Type B pancreatic cell (in vitro differentiated cells): ENCODE results near the gene SGIP1. TPM values are rescaled to one million over a fixed set of nuclear protein-coding genes. Genes with fewer than 3 reads are reported as not detected.

Experiments used
- DNase-seq: peaks from one replicate; pipeline ENCODE4 v3.0.0; 2021; ENCODE audit warnings: mixed read lengths; ENCODE audit not compliant: unreplicated experiment; ENCODE audit errors: extremely low spot score
- H3K27ac Mint-ChIP-seq: 2 replicates; pipeline ENCODE4 v1.8.0; 2021; ENCODE audit warnings: mild to moderate bottlenecking, mixed read lengths
- H3K27me3 Mint-ChIP-seq: 2 replicates; pipeline ENCODE4 v1.8.0; 2021; ENCODE audit warnings: mixed read lengths
- H3K36me3 Mint-ChIP-seq: 2 replicates; pipeline ENCODE4 v1.8.0; 2021; ENCODE audit warnings: mixed read lengths
- H3K4me1 Mint-ChIP-seq: one replicate; pipeline ENCODE4 v1.8.0; 2021; ENCODE audit warnings: mixed read lengths; ENCODE audit not compliant: unreplicated experiment
- H3K4me3 Mint-ChIP-seq: 2 replicates; pipeline ENCODE4 v1.8.0; 2021; ENCODE audit warnings: mild to moderate bottlenecking, mixed read lengths
- H3K9me3 Mint-ChIP-seq: 2 replicates; pipeline ENCODE4 v1.8.0; 2021; ENCODE audit warnings: mixed read lengths
- CTCF ChIP-seq: fragments of 200-600 bp; sonication (generic); conservative IDR thresholded peaks from 2 replicates; pipeline ENCODE4 v1.5.0; 2021; ENCODE audit warnings: antibody characterized with exemption, mild to moderate bottlenecking
- total RNA-seq: library from RNA; stranded (reverse); gene quantifications from 2 replicates; pipeline ENCODE4 v1.2.1, GENCODE V29; 2021; ENCODE audit warnings: low replicate concordance

SGIP1 gene
- total RNA-seq, 1 donor from 2014 or later: 3.4 TPM

GRCh38 chr1:66521721-66522365 is 12.1 kb upstream of the SGIP1 start:
- no peak for TF ChIP-seq CTCF
- Mint-ChIP-seq H3K9me3 (peaks cover 3% of the 10 kb centered on the region), H3K27me3 (no peaks in the 10 kb centered on the region), H3K36me3 (no peaks in the 10 kb centered on the region), H3K4me3 (no peak overlapping the region), H3K27ac (no peak overlapping the region), H3K4me1 (no peaks in the 10 kb centered on the region)
- no peak for DNase-seq

- no peak for DNase-seq
- Mint-ChIP-seq H3K9me3 (peaks cover 3% of the 10 kb centered on the region), H3K4me1 (no peaks in the 10 kb centered on the region)
Measured at GRCh38 chr1:66523562-66523961, 10.4 kb upstream of the SGIP1 start.

GRCh38 chr1:66525086-66525485 is 8.9 kb upstream of the SGIP1 start:
- Mint-ChIP-seq H3K27me3 (no peaks in the 10 kb centered on the region), H3K4me3 (no peak overlapping the region), H3K9me3 (peaks cover under 1% of the 10 kb centered on the region), H3K27ac (no peak overlapping the region), H3K36me3 (no peaks in the 10 kb centered on the region), H3K4me1 (no peaks in the 10 kb centered on the region)
- TF ChIP-seq CTCF: no peak
- no peak for DNase-seq

More at GRCh38 chr1:66523562-66523961, 10.4 kb upstream of the SGIP1 start:
- TF ChIP-seq CTCF: no peak
- Mint-ChIP-seq H3K36me3 (no peaks in the 10 kb centered on the region), H3K4me3 (no peak overlapping the region), H3K27me3 (no peaks in the 10 kb centered on the region), H3K27ac (no peak overlapping the region)

- Mint-ChIP-seq H3K27ac (no peak overlapping the region), H3K27me3 (peaks cover under 1% of the 10 kb centered on the region), H3K36me3 (no peaks in the 10 kb centered on the region), H3K4me1 (no peaks in the 10 kb centered on the region), H3K9me3 (no peaks in the 10 kb centered on the region), H3K4me3 (no peak overlapping the region)
- DNase-seq: no peak
- TF ChIP-seq CTCF: no peak
Measured at GRCh38 chr1:66526036-66526435, 7.9 kb upstream of the SGIP1 start.

GRCh38 chr1:66526991-66527390 is 7.0 kb upstream of the SGIP1 start:
- no peak overlapping the region for H3K27ac Mint-ChIP-seq

More at GRCh38 chr1:66526991-66527390, 7.0 kb upstream of the SGIP1 start:
- H3K4me3 Mint-ChIP-seq: no peak overlapping the region
- H3K36me3 Mint-ChIP-seq: no peaks in the 10 kb centered on the region
- peaks cover 10% of the 10 kb centered on the region for H3K27me3 Mint-ChIP-seq
- TF ChIP-seq CTCF: no peak
- no peaks in the 10 kb centered on the region for H3K4me1 Mint-ChIP-seq
- no peaks in the 10 kb centered on the region for H3K9me3 Mint-ChIP-seq
- DNase-seq: no peak
